GM10847 (cell line): Measurements from ENCODE around the gene CUL1.

Experiments used
- POLR2A ChIP-seq: IDR thresholded peaks from 2 replicates; pipeline ENCODE4 v1.6.1; 2011; ENCODE audit not compliant: insufficient read length; ENCODE audit errors: extremely low read depth

CUL1 gene

DNA sequence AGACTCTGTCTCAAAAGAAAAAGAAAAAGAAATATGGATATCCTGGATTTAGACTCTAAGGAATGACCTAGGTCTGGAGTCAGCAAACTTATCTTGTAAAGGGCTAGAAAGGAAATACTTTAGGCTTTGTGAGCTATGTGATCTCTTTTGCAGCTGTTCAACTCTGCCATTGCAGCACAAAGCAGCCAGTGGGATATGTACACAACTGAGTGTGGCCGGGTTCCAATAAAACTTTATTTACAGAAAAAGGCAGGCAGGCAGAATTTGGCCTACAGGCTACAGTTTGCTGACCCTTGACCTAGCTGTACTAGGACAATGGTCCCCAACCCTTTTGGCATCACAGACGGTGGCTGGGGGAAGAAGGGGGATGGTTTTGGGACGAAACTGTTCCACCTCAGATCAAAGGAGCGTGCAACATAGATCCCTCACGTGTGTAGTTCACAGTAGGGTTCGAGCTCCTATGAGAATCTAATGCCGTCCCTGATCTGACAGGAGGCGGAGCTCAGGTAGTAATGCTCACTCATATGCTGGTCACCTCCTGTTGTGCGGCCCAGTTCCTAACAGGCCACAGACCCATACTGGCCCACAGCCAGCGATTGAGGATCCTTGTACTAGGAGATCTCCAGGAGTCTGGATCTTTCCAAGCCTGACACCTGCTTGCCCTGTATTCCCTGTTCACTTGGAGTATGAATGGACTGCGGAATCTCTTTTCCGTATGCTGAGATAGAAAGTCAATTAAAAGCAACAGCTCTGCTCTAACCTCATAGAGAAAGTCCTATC, 63.0 kb downstream of the CUL1 start:
- TF ChIP-seq POLR2A, result no peak

DNA sequence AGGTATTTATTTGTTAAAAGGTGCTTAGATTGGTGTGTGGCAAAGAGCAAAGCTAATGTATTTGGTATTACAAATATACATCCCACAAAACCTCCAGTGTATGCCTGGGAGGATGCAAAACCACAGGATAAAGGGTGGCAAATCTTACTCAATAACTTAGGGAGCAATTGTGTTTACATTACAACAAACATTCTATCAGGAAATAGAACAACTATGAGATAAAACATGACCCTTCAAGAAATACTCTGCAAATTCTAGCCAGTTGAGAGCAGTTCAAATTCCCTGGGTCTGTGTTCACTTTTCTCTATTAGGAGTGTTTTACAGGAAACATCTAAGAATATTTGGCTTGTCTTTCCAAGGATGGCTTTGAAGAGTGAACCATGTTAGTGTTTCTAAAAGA, 64.9 kb downstream of the CUL1 start:
- no peak for TF ChIP-seq POLR2A

DNA sequence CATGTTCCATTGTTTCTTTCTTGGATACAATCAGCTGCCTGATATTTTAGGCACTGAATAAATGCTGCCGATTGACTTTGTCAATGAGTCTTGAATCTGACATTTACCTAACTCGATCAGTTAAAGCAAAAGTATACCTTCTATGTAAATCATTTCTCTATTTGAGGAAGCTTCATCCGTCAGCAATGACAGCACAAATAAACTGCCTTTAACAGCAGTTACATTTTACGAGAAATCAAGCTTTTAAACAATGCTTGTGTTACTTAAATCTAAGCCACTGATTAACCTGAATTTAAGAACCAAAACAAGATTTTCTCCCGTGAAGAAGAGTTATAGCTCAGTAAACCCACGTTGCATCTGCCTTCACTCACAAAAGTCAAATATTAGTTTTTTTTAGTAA, 71.3 kb downstream of the CUL1 start:
- no peak for TF ChIP-seq POLR2A

DNA sequence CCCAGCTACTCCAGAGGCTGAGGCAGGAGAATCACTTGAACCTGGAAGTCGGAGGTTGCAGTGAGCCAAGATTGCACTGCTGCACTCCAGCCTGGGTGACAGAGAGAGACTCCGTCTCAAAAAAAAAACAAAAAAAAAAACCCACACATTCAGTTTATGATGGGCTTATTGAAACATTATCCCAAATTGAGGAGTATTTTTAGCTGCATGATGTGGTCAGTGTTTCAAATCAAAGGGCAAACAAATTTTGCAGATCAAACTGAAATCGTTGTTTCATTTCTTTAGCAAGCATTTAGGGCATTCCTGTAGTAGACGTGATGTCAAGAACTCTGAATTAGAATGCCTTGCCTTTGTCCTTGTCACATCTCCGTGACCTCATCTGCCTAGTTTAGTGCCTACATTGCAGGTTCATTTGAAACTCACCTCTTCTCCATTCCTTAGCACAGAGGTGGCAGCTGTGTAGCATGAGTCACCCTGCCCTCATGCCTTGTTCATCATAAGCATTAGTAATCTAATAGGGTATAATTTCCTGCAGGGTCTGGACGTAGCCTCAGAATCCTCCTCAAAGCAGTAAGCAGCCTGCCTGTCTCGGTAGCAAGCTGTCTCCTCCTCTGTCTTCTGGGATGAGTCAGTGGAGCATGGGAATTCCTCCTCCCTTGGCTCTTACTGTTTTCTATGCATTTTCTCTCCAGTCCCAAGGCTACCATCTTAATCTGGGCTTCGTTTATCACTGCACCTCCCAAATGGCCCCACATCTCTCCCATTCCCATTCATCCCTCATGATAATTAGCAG, 73.8 kb downstream of the CUL1 start:
- no peak for TF ChIP-seq POLR2A

DNA sequence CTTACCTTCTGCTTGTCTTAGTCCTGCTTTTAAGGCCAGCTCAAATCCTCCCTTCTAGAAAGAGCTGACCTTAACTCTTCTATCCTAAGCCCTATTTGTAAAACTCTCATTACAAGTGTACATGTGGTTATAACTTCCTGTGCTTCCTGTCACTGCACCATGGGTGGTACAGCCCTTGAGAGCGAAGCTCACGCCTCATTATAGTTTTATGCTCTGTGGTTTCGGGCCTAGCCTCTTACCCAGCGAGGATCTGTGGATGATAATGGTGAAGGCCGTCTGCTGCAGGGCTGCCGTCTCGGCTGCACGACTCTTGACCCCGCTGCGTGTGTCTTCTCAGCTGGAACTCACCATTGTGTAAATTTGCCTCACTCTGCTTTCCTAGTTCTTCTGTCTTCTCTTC, 74.6 kb downstream of the CUL1 start:
- no peak for TF ChIP-seq POLR2A

DNA sequence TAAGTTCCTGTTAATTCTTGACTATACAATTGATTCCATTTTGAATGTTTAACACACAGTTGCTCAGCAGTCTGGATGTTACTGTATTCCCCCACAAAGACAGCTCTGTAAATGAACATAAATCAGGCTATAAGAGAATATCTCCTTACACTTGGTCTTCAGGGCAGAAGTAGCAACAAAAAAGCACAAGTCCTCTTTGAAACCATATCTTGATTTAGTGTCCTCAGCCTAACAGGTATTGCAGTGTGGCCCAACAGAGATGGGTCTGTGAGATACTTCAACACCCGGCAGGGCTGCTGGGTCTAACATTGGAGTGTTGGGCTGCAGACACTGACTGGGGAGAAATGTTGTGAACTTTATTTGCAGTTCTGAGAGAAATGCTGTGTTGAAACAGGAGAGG, 75.8 kb downstream of the CUL1 start:
- TF ChIP-seq POLR2A, result no peak

DNA sequence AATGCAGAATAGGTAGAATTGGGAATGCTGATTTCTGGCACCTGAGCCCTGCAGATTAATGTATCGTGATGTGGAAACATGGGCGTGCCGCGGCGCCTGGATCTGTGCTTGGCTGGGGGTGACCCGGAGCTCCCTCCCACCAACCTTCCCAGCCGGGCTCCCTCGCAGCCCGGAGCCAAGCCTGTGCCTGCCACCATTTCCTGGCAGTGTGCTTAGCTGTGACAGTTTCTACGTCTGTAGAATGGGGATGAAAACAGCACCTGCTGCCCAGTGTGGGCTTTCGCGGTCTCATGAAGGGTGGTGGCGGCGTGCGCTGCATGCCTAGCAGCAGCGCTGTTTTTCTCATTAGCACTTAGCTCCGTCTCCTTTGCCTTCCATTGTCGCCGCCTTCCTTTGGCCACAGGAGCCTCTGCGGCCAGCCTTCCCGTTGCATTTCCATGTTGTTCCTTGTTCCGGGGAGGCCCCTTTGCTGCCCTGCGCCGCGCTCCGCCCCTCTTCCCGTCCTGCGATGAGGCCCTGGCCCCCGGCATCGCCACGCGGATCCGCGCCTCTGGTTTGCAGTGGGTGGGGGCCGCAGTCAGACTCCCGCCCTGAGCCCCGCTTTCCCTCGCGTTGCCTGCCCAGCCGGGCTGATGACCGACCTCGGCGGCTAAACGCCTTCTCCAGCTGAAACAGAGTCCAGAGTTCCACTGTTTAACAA, 84.2 kb downstream of the CUL1 start:
- TF ChIP-seq POLR2A, result no peak

DNA sequence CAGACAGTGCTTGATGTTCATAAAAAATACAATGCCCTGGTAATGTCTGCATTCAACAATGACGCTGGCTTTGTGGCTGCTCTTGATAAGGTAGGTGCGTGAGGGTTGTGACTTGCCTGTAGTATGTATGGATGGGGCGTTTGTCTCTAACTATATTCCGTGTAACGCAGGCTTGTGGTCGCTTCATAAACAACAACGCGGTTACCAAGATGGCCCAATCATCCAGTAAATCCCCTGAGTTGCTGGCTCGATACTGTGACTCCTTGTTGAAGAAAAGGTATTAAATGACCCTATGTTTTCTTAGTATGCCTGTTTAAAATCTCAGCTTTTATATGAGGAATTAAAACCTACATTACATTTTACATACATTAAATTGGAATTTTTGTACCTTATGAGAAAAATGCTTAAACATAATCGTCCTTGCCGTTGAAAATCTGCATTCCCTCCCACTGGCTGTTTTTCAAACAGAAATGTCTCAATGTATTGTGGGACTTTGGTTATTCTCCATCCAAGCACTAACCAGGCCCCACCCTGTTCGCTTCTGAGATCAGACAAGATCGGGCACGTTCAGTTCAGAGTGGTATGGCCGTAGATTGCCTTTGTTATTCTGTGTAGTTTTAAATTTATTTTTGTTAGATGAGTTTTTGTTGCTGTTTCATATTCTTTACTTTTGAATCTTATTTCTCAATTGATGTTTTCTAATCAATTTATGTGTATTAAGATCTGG, 85.3 kb downstream of the CUL1 start:
- no peak for TF ChIP-seq POLR2A

DNA sequence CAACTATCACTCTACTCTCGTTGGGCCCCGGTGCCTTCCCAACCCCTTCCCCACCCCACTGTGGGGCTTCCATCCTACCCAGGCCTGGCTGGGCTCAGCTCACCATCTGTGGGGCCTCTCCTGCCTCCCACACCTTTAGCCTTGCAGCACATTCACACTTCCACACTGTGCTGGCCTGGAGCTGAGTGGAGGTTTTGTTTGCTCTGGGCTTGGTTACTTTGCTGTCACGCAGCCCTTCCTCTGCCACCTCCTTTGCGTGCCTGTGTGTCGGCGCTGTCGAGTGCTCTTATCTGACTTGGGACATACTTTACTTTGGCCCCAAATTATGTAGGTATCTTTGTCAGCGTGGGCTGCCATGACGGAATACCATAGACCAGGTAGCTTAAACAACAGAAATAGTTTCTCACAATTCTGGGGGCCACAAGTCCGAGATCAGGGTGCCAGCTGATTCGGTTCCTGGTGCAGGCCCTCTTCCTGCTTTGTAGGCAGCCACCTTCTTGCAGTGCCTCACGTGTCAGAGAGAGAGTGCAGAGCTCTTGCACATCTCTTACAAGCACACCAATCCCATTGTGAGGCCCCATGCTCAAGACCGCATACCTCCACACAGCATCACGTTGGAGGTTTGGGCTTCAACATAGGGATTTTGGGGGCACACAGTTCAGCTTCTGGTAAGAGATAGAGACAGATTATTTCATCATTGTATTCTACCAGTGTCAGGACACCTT, 89.0 kb downstream of the CUL1 start:
- TF ChIP-seq POLR2A, result no peak

DNA sequence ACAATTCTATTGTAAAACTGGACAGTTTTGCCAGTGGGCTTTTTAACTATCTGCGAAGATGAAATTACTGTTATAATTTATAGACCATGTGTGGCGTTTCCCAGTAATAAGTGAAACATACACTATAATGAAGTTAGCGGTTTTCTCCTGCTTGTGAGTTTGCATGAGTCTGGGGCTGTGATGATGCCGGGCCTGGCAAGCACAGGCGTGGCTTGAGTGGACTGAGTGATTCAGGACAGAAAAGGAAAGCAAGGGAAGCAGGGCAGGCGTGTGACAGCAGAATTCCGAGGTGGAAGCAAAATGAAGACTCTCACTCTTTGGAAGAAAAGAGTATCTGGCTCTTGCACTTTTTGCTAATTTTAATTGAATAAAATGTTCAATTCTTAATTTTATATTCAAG, 90.5 kb downstream of the CUL1 start:
- TF ChIP-seq POLR2A, result no peak

DNA sequence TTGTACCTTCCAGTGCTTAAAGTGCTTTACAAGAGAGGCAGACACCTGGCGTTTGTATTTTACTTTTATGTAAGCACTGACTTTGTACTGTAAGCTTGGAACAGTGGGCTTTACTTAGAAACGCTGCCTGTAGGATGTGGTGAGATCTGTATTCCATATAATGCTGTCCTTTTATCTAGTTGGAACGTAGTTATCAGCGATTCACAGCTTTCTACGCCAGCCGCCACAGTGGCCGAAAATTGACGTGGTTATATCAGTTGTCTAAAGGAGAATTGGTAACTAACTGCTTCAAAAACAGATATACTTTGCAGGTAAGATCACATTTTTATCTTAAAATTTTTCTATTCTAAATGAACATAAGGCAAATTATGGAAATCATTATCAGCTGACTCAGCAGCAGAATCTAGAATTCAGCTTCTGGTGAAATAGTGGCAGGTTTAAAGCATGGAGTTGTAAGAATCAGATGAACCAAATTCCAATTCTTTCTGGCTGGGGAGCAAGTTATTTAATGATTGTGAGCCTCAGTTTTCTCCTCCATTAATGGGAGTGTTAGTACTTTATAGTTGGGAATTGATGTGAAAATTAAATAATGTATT, 91.5 kb downstream of the CUL1 start:
- no peak for TF ChIP-seq POLR2A

DNA sequence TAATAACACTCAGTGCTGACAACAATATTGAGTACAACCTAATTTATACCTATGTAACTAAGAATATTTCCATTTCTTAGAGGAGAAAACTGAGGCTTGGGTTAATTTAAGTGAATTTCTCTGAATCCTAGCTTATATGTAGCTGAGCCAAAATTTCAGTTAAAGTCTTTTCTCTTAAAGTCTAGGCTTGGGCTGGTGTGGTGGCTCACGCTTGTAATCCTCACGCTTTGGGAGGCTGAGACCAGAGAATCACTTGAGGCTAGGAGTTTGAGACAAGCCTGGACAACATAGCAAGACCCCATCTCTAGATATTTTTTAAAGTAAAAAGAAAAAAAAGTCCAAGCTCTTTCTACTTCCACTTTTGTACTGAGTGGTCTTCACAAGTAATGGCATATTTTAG, 92.1 kb downstream of the CUL1 start:
- no peak for TF ChIP-seq POLR2A

DNA sequence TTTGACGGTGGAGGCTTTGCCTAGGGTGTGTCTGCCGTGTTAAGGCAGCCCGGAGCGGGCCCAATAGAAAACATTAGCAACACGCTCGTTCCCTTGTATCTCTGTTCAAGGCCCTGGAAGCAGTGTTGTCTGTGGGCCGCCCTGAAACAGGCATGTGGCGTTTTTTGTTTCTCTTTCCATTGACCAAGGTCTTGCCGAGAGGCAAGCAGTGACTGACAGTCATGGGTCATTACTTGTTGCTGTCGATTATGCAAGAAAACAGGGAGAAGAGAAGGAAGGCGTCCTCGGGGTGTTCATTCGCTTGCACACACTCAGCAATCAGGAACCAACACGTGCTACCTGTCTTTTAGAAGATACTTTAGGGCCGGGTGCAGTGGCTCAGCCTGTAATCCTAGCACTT, 92.8 kb downstream of the CUL1 start:
- no peak for TF ChIP-seq POLR2A

DNA sequence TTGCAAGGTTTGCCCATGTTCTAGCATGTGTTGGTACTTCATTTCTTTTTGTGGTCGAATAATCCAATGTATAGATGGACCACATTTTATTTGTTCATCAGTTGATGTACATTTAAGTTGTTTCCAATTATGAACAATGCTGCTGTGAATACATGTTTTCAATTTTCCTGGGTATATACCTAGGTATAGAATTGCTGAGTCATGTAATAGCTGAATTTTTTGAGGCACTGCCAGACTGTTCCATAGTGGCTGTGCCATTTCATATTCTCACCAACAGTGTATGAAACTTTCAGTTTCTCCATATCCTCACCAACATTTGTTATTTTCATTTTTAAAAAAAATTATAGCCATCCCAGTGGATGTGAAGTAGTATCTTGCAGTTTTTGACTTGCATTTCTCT, 94.9 kb downstream of the CUL1 start:
- TF ChIP-seq POLR2A, result no peak
